ENCODE measurements around the gene CAPRIN2. TPM values are rescaled to one million over a fixed set of nuclear protein-coding genes. Genes with fewer than 3 reads are reported as not detected.

Gene CAPRIN2
- total RNA-seq, 1 experiment from 2014 or later = 29.5 TPM

DNA sequence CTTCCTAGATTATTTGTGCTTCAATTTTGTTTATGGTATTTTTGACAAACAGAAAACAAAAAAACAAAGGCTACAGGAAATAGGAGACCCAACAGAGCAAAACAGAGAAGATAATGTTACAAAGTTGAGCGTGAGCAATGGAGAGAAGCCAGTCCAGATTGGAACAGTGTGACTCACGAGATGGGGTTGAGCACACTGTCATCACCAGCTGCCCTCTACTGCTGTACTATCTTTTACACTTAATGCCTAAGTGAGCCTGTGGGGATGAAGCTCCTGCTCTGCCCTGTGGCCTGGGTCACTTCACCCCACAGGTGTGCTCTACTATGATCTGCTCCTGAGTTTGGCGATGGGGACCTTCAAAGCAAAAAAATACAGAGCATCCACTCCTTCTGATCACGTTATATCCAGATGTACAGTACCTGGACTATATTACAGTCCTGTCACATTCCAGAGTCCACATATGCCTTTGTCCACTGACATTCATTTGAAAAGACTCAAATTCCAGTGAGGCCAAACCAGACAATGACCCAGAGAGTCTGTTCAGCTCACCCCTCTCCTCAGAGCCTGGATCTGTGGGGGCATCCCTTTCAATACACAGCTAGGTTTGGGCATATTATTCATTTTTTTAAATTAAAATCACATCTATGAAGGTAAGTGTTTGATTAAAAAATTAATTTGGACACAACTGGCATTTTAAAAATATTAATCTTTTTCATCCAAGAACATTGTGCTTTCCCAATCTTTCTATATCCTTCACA is 63.5 kb downstream of the CAPRIN2 start:
- no peak overlapping the region for H3K4me2 ChIP-seq
- H3K79me2 ChIP-seq (ENCODE audit: low read depth) = peaks cover 64% of the 10 kb centered on the region
- H3K9me2 ChIP-seq (ENCODE audit: insufficient read depth) = no peaks in the 10 kb centered on the region
- no peak overlapping the region for H3K27ac ChIP-seq
- BruUV-seq (replicated peaks) = no TSS peak
- H3K9me3 ChIP-seq (ENCODE audit: insufficient read depth, low read depth) = no peaks in the 10 kb centered on the region; the same call in 1 of the 2 replicates
- H3K27me3 ChIP-seq (ENCODE audit: insufficient read depth, low read depth) = no peaks in the 10 kb centered on the region
- H3K4me3 ChIP-seq = no peak overlapping the region
- TF ChIP-seq EZH2 (IDR thresholded peaks at IDR 0.05; ENCODE audit: low read depth) = no peak
- TF ChIP-seq, protein P1, sequence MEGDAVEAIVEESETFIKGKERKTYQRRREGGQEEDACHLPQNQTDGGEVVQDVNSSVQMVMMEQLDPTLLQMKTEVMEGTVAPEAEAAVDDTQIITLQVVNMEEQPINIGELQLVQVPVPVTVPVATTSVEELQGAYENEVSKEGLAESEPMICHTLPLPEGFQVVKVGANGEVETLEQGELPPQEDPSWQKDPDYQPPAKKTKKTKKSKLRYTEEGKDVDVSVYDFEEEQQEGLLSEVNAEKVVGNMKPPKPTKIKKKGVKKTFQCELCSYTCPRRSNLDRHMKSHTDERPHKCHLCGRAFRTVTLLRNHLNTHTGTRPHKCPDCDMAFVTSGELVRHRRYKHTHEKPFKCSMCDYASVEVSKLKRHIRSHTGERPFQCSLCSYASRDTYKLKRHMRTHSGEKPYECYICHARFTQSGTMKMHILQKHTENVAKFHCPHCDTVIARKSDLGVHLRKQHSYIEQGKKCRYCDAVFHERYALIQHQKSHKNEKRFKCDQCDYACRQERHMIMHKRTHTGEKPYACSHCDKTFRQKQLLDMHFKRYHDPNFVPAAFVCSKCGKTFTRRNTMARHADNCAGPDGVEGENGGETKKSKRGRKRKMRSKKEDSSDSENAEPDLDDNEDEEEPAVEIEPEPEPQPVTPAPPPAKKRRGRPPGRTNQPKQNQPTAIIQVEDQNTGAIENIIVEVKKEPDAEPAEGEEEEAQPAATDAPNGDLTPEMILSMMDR (conservative IDR thresholded peaks at IDR 0.05) = no peak
- ChIA-PET POLR2A (ENCODE audit: unreplicated experiment) (no interaction called here), CTCF (no interaction called here)
- no peak overlapping the region for H2AFZ ChIP-seq
- H3F3A ChIP-seq (ENCODE audit: insufficient read depth, low read depth) = no peaks in the 10 kb centered on the region
- intact Hi-C loops (cut with micrococcal nuclease; ENCODE audit: unreplicated experiment) = no loop called here
- peaks cover 19% of the 10 kb centered on the region for H3K4me1 ChIP-seq (replicated peaks; ENCODE audit: insufficient read depth)
- peak in 1 of 2 experiments; percentile 19 for DNase-seq
- 0 out of 2 replicates have a peak, but pooled peaks cover 4% of the 10 kb centered on the region for H3K36me3 ChIP-seq (ENCODE audit: low read depth)
- H4K20me1 ChIP-seq (ENCODE audit: insufficient read depth) = no peaks in the 10 kb centered on the region; the same call in 1 of the 2 replicates

DNA sequence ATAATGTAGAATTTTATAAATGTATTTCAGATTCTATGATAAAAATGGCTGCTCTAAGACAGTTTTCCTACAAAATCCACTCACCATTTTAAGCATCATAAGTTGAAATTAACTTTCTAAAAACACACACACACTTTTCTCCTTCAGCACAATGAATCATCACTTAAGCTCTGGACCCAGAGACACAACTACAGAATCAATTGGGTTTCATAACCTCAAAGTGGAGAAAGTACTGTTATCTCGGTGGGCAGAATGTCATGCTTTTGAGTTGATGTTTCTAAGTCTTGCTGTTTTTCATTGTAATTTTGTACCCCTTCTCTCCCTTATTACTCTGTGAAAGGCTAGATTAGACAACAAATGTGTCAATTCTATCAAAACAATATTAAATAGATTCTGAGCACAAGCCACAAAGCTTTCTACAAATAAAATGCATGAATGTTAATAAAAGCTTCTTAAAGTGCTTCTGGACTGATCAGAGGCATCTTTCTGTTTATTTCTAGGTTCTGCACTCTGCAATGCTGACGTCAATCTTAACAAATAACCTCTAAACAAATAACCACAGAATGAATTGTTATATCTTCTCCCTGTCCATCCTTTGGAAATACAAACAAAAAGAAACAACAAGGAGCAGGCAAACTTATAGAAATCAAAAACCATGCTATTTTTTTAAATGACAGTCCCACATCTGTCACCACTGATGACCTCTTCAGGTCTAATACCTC is 67.3 kb downstream of the CAPRIN2 start:
- Histone ChIP-seq H4K20me1 (ENCODE audit: insufficient read depth) (no peaks in the 10 kb centered on the region; the same call in 1 of the 2 replicates), H3K4me3 (no peak overlapping the region), H3K27ac (no peak overlapping the region), H3F3A (ENCODE audit: insufficient read depth, low read depth) (no peaks in the 10 kb centered on the region), H3K4me2 (no peak overlapping the region), H3K9me3 (ENCODE audit: insufficient read depth, low read depth) (no peaks in the 10 kb centered on the region; the same call in 1 of the 2 replicates), H3K9me2 (ENCODE audit: insufficient read depth) (no peaks in the 10 kb centered on the region), H3K79me2 (ENCODE audit: low read depth) (peaks cover 32% of the 10 kb centered on the region), H3K36me3 (ENCODE audit: low read depth) (0 out of 2 replicates have a peak, but pooled peaks cover 12% of the 10 kb centered on the region), H3K4me1 (replicated peaks; ENCODE audit: insufficient read depth) (no peaks in the 10 kb centered on the region), H3K27me3 (ENCODE audit: insufficient read depth, low read depth) (no peaks in the 10 kb centered on the region), H2AFZ (no peak overlapping the region)
- DNase-seq = no peak
- ChIA-PET POLR2A (ENCODE audit: unreplicated experiment) (no interaction called here), CTCF (no interaction called here)
- BruUV-seq (replicated peaks) = no TSS peak
- intact Hi-C loops (cut with micrococcal nuclease; ENCODE audit: unreplicated experiment) = no loop called here
- TF ChIP-seq EZH2 (IDR thresholded peaks at IDR 0.05; ENCODE audit: low read depth) = no peak
- TF ChIP-seq, protein P1 (conservative IDR thresholded peaks at IDR 0.05) = no peak

DNA sequence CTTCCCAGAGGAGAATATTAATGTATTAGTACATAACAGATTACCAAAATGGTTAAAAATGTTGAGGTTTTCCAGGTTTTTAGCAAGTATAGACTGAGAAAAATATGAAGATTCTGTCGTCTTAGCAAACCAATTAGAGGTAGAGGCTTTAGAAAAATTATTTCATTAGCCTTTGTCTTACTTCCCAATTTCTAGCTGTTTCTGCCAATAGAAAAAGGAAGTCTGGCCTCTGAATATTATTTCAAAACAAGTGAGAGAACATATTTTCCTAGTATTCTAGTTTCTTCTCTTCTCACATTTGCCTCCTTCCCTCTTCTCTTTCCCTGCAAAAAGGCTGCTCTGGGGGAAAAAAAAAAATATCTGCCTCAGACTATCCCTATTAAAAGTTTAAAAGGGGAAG is 75.5 kb downstream of the CAPRIN2 start:
- POLR2A ChIA-PET (ENCODE audit: unreplicated experiment) = no interaction called here
- H3K36me3 ChIP-seq (ENCODE audit: low read depth) = peaks cover 39% of the 10 kb centered on the region; the same call in 1 of the 2 replicates
- intact Hi-C loops (cut with micrococcal nuclease; ENCODE audit: unreplicated experiment) = no loop called here

More for the DNA sequence above, 75.5 kb downstream of the CAPRIN2 start:
- Histone ChIP-seq H2AFZ (no peak overlapping the region), H3K79me2 (ENCODE audit: low read depth) (no peaks in the 10 kb centered on the region), H3K9me3 (ENCODE audit: insufficient read depth, low read depth) (no peaks in the 10 kb centered on the region), H3K27me3 (ENCODE audit: insufficient read depth, low read depth) (no peaks in the 10 kb centered on the region), H4K20me1 (ENCODE audit: insufficient read depth) (no peaks in the 10 kb centered on the region), H3F3A (ENCODE audit: insufficient read depth, low read depth) (no peaks in the 10 kb centered on the region), H3K4me1 (replicated peaks; ENCODE audit: insufficient read depth) (no peaks in the 10 kb centered on the region), H3K4me2 (no peak overlapping the region), H3K9me2 (ENCODE audit: insufficient read depth) (no peaks in the 10 kb centered on the region), H3K4me3 (no peak overlapping the region), H3K27ac (no peak overlapping the region)
- no TSS peak for BruUV-seq (replicated peaks)
- CTCF ChIA-PET = interaction anchor here (0.7 kb wide), 1 partner anchor 378 kb away, joined by 3 read pairs; no protein-coding TSS in a partner anchor
- TF ChIP-seq EZH2 (IDR thresholded peaks at IDR 0.05; ENCODE audit: low read depth) = no peak
- TF ChIP-seq, protein P1 (conservative IDR thresholded peaks at IDR 0.05) = no peak
- DNase-seq = no peak
